ENCODE results near the gene DIPK1A.

DNA sequence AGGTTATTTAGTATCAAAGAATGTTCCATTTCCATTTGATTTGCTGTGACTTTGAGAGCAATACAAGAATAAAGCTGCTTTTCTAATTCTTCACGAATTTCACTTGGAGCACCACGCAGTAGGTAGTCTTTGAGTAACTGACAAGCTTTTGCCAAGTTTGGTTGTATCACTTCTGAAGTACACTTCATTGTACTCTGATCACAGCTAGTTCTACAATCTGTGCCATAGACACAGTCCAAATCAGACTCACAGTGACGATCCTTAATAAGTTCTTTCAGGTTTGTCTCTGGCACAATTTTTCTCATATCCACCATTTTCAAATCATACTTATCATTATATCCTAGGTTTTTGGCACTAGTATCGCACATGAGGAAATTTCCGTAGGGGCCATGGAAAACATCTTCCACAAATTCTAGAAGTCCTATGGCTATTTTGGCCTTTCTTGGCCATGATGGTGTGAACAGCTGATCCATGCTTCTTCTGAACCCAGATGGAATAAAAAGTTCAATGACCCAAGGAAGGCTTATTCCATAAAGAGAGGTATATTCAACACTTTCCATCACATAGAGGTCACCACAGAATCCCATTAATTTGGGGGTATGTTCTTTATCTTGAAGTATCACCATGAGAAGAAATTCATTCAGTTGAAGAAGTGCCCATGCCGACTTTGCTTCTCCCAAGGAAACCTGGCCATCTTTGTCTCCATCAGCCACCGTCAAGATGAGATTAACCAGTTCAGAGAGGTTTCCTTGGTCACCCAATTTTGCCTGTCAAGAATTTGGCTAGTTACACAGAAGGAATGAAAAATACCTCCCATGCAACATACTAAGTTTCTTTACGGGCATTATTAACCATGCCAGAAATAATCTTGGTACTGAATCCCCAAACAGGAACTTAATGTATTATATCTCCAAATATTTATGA, 117.6 kb downstream of the DIPK1A start:
- no peak for TF ChIP-seq POLR2A (IDR thresholded peaks at IDR 0.05)
- TF ChIP-seq, protein P1, sequence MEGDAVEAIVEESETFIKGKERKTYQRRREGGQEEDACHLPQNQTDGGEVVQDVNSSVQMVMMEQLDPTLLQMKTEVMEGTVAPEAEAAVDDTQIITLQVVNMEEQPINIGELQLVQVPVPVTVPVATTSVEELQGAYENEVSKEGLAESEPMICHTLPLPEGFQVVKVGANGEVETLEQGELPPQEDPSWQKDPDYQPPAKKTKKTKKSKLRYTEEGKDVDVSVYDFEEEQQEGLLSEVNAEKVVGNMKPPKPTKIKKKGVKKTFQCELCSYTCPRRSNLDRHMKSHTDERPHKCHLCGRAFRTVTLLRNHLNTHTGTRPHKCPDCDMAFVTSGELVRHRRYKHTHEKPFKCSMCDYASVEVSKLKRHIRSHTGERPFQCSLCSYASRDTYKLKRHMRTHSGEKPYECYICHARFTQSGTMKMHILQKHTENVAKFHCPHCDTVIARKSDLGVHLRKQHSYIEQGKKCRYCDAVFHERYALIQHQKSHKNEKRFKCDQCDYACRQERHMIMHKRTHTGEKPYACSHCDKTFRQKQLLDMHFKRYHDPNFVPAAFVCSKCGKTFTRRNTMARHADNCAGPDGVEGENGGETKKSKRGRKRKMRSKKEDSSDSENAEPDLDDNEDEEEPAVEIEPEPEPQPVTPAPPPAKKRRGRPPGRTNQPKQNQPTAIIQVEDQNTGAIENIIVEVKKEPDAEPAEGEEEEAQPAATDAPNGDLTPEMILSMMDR (IDR thresholded peaks at IDR 0.05), result no peak

Data from esophagus squamous epithelium (tissue), 4 donors.